Stomach (tissue), 9 donors: Measurements from ENCODE around the gene PLEKHA6. TPM values are rescaled to one million over a fixed set of nuclear protein-coding genes. Genes with fewer than 3 reads are reported as not detected.
A peak's percentile ranks its signal among the peaks of the same experiment; 100 is the strongest.

Experiments
- DNase-seq, 2 donors: peaks; one replicate each; pipeline versions ENCODE4 v3.0.0 to v3.0.0-alpha.2; 2013 to 2019
- H3K27ac ChIP-seq, 5 donors: fragments of 200-600 bp in 4 of 5; sonication (generic) in 4 of 5; one replicate each; pipeline ENCODE4 v1.5.1; 2013 to 2019; ENCODE audit warnings: mild to moderate bottlenecking in 1 of 5, moderate library complexity in 1 of 5
- H3K27me3 ChIP-seq, 3 donors: fragments of 200-600 bp; sonication (generic); one replicate each; pipeline ENCODE4 v1.5.1; 2017 to 2019; ENCODE audit warnings: mixed run types in 1 of 3
- H3K36me3 ChIP-seq, 4 donors: fragments of 200-600 bp; sonication (generic); 1 replicate in 3 of 4; 2 replicates in 1 of 4; pipeline ENCODE4 v1.5.1; 2016 to 2019
- H3K4me1 ChIP-seq, 4 donors: fragments of 200-600 bp; sonication (generic); one replicate each; pipeline ENCODE4 v1.5.1; 2016 to 2019
- H3K4me3 ChIP-seq, 4 donors: fragments of 200-600 bp; sonication (generic) in 3 of 4; one replicate each; pipeline ENCODE4 v1.5.1; 2016 to 2019; ENCODE audit warnings: mild to moderate bottlenecking in 1 of 4
- H3K9me3 ChIP-seq, 4 donors: fragments of 200-600 bp; sonication (generic); one replicate each; pipeline ENCODE4 v1.5.1; 2016 to 2019
- EP300 ChIP-seq: sonication (generic); formaldehyde crosslinking; IDR thresholded peaks from one replicate; pipeline ENCODE4 v1.6.1; 2017; ENCODE audit warnings: antibody characterized with exemption
- POLR2A ChIP-seq, 4 donors: fragments of 450-650 bp; IDR thresholded peaks; one replicate each; pipeline ENCODE4 v1.6.1; 2016; ENCODE audit warnings: antibody characterized with exemption in 4 of 4, control low read depth in 2 of 4, mild to moderate bottlenecking in 1 of 4, moderate library complexity in 1 of 4
- POLR2AphosphoS5 ChIP-seq, 3 donors: sonication (generic); formaldehyde crosslinking; IDR thresholded peaks; one replicate each; pipeline ENCODE4 v1.6.1; 2016; ENCODE audit warnings: antibody characterized with exemption in 3 of 3
- WGBS, 5 donors: extraction: QIAGEN DNeasy Blood & Tissue Kit in 3 of 5; methylation state at CpG; one replicate each; pipeline versions ENCODE4 v1.1.5 to v1.1.7; 2013 to 2018; 5-methylcytosine and 5-hydroxymethylcytosine counted together
- intact Hi-C: fragments of 100-400 bp; cut with DNase I; formaldehyde crosslinking; loops from one replicate; pipeline ENCODE4 v1.15.1; 2023; ENCODE audit warnings: low total_unique reads
- polyA plus RNA-seq, 3 donors: library from polyadenylated mRNA; stranded (reverse); fragments of 200-250 nt; gene quantifications; one replicate each; pipeline ENCODE4 v1.2.3, GENCODE V29; 2013
- total RNA-seq, 5 donors: library from RNA; depleted of rRNA; stranded (reverse); fragments of >200 nt; gene quantifications; one replicate each; pipeline versions ENCODE4 v1.1.0 to v1.2.3, GENCODE V29; 2014 to 2016
- TF ChIP-seq, protein P1 (sequence below), 7 experiments: fragments of 450-650 bp in 4 of 7; fragments of 200-600 bp in 3 of 7; sonication (generic) in 3 of 7; IDR thresholded peaks; one replicate each; pipeline ENCODE4 v1.5.1; 2016 to 2019; ENCODE audit warnings: antibody characterized with exemption in 7 of 7, control low read depth in 2 of 7, mild to moderate bottlenecking in 1 of 7
- donor health status: healthy with polysubstance abuse.
- donor health status: Bipolar disorder and iron deficiency.
- donor health status: healthy.

The PLEKHA6 gene
- total and polyA plus RNA-seq, 8 donors, result 6.4 to 97.9 (median 34.8) TPM

DNA sequence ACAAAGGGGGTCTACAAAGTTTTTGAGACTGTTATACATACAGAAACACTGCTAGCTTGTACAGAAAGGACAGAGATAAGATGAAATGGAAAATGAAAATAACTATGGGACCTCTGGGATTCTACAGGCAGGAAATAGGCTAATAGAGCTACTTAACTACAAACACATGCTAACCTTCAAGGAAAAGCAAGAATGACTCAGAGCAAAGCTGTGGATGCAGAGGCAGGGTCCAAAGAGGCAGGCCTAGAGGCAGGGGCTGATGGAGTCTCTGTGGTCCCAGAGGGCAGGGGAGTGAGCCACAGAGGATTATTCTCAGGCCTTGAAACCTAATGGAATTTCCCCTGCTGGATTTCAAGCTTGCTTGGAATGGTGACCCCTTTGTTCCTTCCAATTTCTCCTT is 127.2 kb downstream of the PLEKHA6 start:
- TF ChIP-seq, protein P1, sequence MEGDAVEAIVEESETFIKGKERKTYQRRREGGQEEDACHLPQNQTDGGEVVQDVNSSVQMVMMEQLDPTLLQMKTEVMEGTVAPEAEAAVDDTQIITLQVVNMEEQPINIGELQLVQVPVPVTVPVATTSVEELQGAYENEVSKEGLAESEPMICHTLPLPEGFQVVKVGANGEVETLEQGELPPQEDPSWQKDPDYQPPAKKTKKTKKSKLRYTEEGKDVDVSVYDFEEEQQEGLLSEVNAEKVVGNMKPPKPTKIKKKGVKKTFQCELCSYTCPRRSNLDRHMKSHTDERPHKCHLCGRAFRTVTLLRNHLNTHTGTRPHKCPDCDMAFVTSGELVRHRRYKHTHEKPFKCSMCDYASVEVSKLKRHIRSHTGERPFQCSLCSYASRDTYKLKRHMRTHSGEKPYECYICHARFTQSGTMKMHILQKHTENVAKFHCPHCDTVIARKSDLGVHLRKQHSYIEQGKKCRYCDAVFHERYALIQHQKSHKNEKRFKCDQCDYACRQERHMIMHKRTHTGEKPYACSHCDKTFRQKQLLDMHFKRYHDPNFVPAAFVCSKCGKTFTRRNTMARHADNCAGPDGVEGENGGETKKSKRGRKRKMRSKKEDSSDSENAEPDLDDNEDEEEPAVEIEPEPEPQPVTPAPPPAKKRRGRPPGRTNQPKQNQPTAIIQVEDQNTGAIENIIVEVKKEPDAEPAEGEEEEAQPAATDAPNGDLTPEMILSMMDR (IDR thresholded peaks at IDR 0.05), result no peak
- TF ChIP-seq POLR2A (IDR thresholded peaks at IDR 0.05) (no peak), POLR2AphosphoS5 (IDR thresholded peaks at IDR 0.05) (no peak), EP300 (no peak)

DNA sequence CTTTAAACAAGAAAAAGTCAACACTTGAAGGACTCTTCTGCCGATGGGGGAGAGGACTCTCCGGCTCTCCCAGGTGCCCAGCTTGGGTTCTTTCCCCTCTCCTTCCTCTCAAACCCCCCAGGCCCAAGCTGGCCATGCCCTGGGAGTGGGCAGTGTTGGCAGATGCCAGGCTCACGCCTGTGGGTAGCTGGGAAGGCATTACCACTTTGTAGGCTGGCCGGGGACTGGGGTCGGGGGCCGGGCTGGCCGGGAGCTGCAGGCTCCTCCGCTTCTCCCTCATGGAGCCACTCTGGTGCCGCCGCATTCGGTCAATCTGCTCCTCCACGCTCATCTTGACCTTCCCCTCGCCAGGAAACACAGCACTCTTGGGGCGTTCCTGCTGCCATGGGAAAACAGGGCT is 129.5 kb downstream of the PLEKHA6 start:
- peaks cover 9 to 34% (median 18%) of the 10 kb centered on the region in 4 donors for H3K4me1 ChIP-seq
- H3K27ac ChIP-seq, result no peak overlapping the region
- TF ChIP-seq, protein P1 (IDR thresholded peaks at IDR 0.05), result no peak
- TF ChIP-seq POLR2A (IDR thresholded peaks at IDR 0.05) (no peak), EP300 (no peak), POLR2AphosphoS5 (IDR thresholded peaks at IDR 0.05) (no peak)
- H3K27me3 ChIP-seq, result no peaks in the 10 kb centered on the region
- no peak for DNase-seq
- no peaks in the 10 kb centered on the region for H3K9me3 ChIP-seq
- intact Hi-C loops, result no loop called here
- H3K36me3 ChIP-seq, result peaks cover 35 to 95% (median 85%) of the 10 kb centered on the region in 4 donors
- no peak overlapping the region for H3K4me3 ChIP-seq
- 90 to 93% (median 91%) methylated on average over 14 of the region's 14 CpGs for WGBS, 5 donors

More for the DNA sequence above, 127.2 kb downstream of the PLEKHA6 start:
- no peaks in the 10 kb centered on the region for H3K9me3 ChIP-seq
- H3K27ac ChIP-seq, result no peak overlapping the region
- no peak overlapping the region for H3K4me3 ChIP-seq
- no peak for DNase-seq
- H3K4me1 ChIP-seq, result peaks cover 0 to 11% (median 6%) of the 10 kb centered on the region in 4 donors
- peaks cover 34 to 98% (median 94%) of the 10 kb centered on the region in 4 donors for H3K36me3 ChIP-seq
- intact Hi-C loops, result no loop called here
- no peaks in the 10 kb centered on the region for H3K27me3 ChIP-seq

DNA sequence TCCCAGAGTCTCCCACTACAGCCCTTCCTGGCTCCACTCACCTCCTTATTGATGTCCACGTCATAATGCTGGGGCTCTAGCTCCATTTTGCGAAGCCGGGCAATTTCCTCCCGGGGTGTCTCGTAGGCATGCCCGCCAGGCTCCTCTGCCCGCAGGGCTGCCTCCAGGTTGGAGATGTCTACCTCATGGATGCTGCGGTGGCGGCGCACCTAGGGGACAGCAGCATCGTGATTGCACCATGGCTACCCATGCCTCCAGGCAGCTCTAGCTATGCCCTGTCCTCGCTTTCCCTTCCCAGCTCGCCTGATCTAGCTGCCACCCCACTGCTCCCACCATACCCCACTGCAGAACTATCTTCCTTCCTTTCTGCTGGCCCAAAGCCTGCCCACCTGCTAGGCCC is 130.8 kb downstream of the PLEKHA6 start:
- peak in 1 of 2 donors; percentile 18 for DNase-seq
- Histone ChIP-seq H3K4me3 (no peak overlapping the region), H3K27me3 (no peaks in the 10 kb centered on the region), H3K9me3 (no peaks in the 10 kb centered on the region), H3K36me3 (peaks cover 33 to 97% (median 82%) of the 10 kb centered on the region in 4 donors), H3K27ac (peak overlapping the region in 1 of 5 donors; percentile 76), H3K4me1 (peaks cover 9 to 34% (median 18%) of the 10 kb centered on the region in 4 donors)
- WGBS, 5 donors, result 94 to 97% (median 96%) methylated on average over 6 to 13 of the region's 13 CpGs
- TF ChIP-seq POLR2A (IDR thresholded peaks at IDR 0.05), result no peak
- no peak for TF ChIP-seq EP300
- no peak for TF ChIP-seq POLR2AphosphoS5 (IDR thresholded peaks at IDR 0.05)
- TF ChIP-seq, protein P1 (IDR thresholded peaks at IDR 0.05), result no peak
- intact Hi-C loops, result no loop called here

DNA sequence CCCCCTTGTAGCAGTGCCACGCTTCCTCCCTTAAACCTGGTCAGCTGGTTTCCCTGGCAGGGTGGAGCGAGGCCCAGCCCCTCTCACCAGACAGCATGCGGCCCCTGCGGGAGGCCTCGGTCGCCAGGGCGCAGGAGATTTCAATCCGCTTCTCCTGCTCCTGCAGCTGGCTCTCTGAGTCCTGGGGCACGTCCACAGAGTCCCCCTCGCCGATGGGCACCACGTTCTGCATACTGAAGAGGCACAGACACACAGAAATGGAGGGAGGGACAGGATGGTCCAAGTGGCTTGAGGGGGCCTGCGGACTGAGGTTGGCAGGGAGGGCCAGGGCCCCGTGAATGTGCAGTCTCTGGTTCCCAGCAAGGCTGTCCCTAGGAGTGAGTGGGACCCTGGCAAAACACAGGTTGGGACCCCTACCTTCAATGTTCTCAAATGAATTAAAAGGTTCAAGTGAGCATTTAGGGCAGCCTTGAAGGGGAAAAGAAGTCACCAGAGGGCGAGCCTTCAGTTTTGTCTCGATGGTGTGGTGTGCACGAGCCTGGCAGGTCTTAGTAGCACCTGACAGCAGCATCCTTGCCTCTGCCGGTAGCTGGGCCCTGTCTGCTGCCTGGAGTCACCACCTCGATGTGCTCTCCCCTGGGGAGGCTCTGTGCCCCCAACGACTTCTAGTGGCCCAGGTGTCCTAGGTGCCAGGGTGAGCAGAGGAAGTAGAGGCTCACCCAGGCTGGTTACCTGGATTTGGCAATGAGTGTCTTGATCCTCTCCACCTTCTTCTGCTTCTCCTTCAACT is 131.5 kb downstream of the PLEKHA6 start:
- peak in 1 of 2 donors; percentile 16 for DNase-seq
- H3K27me3 ChIP-seq, result no peaks in the 10 kb centered on the region
- WGBS, 5 donors, result 54 to 74% (median 64%) methylated on average over 17 to 20 of the region's 20 CpGs
- H3K27ac ChIP-seq, result peak overlapping the region in 1 of 5 donors; percentile 76
- intact Hi-C loops, result no loop called here
- peaks cover 9 to 34% (median 18%) of the 10 kb centered on the region in 4 donors for H3K4me1 ChIP-seq
- TF ChIP-seq, protein P1 (IDR thresholded peaks at IDR 0.05), result no peak
- TF ChIP-seq EP300, result no peak
- TF ChIP-seq POLR2AphosphoS5 (IDR thresholded peaks at IDR 0.05), result no peak
- TF ChIP-seq POLR2A (IDR thresholded peaks at IDR 0.05), result no peak
- peaks cover 30 to 97% (median 84%) of the 10 kb centered on the region in 4 donors for H3K36me3 ChIP-seq
- no peaks in the 10 kb centered on the region for H3K9me3 ChIP-seq
- H3K4me3 ChIP-seq, result no peak overlapping the region
